GM12874 (cell line): ENCODE data around the gene RNFT2.

ENCODE experiments used
- TF ChIP-seq, protein P1 (sequence below): IDR thresholded peaks from 2 replicates; pipeline ENCODE4 v1.5.1; 2011; ENCODE audit warnings: low read depth, mild to moderate bottlenecking, control low read depth, low read length, moderate library complexity; ENCODE audit not compliant: insufficient read depth

Gene RNFT2

DNA sequence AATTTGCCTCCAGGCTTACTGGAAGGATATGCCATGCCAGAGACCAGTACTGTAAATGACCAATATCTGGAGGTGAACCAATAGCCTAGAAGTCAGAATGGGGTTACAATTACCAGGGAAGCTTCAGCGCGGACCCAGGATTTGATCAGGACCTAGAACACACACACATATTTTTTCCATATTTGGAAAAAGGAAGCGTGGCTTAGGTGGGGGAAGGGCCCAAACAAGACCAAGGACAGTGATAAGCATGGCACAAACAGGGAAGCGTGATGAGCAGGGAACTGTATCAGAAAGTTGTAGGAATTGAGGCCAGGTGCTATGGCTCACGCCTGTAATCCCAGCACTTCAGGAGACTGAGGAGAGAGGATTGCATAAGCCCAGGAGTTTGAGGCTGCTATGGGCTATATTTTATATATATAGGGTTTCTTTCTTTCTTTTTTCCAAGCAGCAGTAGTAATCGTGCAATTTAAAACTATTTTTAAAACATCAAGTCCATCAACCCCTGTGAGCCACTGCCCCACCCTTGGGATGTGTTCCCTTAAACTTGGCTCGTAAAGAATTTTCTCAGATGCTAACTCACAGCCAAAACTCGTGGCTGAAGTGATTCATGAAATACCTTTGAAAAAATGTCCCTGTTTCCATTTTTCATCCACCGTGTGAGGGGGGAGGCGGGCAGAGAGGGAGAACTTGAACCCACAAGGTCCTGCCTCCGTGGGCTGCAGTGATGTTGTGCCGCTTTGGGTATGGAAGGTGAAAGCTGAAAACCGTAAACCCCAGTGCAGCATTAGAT, 126.5 kb downstream of the RNFT2 start:
- TF ChIP-seq, protein P1, sequence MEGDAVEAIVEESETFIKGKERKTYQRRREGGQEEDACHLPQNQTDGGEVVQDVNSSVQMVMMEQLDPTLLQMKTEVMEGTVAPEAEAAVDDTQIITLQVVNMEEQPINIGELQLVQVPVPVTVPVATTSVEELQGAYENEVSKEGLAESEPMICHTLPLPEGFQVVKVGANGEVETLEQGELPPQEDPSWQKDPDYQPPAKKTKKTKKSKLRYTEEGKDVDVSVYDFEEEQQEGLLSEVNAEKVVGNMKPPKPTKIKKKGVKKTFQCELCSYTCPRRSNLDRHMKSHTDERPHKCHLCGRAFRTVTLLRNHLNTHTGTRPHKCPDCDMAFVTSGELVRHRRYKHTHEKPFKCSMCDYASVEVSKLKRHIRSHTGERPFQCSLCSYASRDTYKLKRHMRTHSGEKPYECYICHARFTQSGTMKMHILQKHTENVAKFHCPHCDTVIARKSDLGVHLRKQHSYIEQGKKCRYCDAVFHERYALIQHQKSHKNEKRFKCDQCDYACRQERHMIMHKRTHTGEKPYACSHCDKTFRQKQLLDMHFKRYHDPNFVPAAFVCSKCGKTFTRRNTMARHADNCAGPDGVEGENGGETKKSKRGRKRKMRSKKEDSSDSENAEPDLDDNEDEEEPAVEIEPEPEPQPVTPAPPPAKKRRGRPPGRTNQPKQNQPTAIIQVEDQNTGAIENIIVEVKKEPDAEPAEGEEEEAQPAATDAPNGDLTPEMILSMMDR = no peak

DNA sequence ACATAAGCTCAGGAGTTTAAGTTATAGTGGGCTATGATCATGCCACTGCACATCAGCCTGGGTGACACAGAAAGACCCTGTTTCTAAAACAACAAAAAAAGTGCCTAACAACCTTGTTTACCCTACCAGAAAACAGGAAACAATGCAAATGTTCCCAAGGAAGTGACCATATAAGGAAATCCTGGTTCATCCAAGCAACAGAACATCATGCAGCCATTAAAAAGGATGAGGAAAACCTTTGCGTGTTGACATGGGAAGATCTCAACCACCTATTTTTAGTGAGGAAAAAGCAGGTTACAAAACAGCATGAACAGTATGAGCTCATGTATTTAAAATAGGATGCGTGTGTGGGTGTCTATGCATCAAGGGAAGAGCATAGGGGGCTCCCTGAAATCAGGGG, 129.4 kb downstream of the RNFT2 start:
- TF ChIP-seq, protein P1 = no peak

DNA sequence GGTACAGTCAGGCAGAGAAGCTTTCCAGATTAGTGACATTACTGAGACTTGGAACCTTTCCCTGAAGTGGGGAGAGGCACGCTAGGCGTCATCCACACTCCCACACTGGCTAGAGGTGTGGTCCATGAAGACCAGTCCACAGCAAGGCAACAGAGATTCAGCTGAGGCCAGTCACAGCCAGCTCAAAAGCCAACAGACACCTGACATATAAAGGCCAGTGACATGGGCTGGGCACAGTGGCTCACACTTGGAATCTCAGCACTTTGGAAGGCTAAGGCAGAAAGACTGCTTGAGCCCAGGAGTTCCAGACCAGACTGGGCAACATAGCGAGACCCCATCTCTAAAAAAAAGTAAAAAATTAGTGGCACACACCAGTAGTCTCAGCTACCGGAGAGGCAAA, 132.2 kb downstream of the RNFT2 start:
- TF ChIP-seq, protein P1 = no peak

DNA sequence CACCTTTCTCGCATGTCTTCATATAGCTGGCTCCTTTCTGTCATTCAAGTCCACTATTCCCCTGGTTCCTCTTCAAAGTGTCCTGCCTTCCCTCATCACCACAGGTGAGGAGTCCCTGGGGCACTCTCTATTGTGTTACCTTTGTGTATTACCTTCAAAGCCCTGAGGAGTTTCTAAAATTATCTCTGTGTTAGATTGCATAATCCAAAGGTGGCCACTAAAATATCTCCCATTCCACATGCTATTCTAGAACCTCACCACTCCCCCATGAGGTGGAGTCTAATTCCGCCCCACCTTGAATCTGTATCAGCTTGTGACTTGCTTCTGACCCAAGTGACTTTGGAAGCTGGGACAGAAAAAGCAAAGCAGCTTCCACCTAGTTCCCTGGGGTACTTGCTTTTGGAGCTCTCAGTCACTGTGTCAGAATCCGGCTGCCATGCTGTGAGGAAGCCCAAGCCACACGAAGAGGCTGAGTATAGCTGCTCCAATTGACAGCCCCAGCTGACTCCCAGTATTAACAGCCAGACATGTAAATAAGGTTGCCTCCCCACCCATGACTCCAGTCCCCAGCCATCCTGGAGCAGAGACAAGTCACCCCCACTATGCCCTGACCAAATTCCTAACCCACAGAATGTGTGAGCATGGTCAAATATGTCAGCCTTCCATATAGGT, 136.3 kb downstream of the RNFT2 start:
- TF ChIP-seq, protein P1 = no peak

DNA sequence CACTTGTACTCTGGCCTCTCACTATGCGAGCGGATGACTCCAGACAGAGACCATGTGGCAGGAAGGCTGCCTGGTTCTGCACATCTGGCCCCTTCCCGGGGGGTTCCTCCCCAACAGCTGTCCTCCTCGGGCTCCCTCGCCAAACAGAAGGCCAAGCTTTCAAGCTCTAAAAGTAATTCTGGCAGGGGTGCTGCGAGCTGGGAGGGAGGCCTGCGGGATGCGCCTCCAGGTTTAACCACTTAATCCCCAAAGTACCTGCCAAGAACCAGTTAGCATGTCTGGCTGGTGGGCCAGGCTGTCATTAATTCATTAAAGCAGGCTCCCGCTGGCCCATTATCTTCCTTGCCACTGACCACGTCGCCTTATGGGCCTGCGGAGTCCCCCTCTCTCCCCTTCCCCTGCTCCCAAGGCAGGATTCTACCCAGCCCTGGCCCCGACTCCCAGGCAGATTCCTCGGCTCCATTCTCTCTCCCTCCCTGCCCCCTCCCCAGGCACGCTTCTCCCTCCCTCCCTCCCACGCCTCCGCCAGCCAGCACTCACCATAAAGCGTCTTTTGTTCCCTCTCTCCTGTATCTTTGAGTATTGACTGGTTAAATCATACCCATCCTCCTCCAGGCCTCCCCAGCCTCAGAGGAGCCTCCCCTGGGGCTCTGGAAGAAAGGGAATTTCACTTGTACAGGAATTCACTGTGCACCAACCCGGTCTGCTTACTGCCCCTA, 138.2 kb downstream of the RNFT2 start:
- TF ChIP-seq, protein P1 = no peak

DNA sequence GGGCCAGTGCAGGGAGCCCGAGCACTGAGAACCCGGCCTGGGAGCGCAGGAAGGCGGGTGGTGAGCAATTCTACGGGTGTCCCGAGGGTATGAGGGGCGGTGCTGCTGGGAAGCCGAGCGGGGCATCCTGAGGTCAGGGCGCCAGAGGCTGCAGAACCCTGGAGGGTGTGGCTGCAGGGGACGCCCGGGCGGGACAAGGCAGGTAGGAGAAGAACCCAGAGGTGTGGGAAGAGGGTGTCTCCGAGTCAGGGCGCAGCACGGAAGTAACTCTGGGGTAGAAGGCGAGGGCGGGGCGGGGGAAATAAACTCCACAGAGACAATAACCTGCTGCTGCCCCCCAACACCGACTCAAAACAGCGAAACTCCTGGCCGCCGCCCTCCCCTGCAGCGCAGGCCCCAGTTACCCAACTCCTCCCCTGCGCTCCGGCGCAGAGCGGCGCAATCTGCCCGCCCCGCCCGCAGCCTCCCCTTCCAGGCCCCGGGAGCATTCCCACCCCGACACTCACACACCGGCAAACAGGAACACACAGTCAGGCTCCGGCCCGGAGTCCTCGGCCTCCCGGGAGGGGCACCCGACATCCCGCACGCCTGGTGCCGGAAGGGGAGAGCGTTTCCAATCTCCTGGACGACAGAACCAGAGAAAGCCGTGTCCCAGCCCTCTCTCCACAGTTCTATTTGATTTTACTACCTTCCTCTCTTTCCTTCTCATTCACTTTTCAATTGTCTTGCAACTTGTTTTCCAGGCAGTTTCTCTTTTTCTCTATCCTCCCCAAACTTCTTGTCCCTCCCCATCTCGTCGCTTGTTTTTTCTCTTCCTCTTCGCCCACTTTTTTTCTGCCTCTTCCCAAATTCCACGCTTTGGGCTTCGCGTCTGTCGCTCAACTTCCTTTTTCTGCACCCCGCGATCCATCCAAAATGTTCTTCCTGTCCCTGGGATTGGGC, 140.7 kb downstream of the RNFT2 start:
- TF ChIP-seq, protein P1 = no peak
